UCSD-AML1 (cell line): ENCODE results near the gene ZNF398.
A peak's percentile ranks its signal among the peaks of the same experiment; 100 is the strongest.
"Not testable (repeated sequence)": the region's sequence is repeated elsewhere in the genome, so short reads cannot be mapped to it uniquely, and the experiment has no call there.

ENCODE experiments used
- DNase-seq: peaks from one replicate; lab custom pipeline; 2025; ENCODE audit not compliant: unreplicated experiment; lab: John Stamatoyannopoulos, UW

Gene ZNF398, protein sequence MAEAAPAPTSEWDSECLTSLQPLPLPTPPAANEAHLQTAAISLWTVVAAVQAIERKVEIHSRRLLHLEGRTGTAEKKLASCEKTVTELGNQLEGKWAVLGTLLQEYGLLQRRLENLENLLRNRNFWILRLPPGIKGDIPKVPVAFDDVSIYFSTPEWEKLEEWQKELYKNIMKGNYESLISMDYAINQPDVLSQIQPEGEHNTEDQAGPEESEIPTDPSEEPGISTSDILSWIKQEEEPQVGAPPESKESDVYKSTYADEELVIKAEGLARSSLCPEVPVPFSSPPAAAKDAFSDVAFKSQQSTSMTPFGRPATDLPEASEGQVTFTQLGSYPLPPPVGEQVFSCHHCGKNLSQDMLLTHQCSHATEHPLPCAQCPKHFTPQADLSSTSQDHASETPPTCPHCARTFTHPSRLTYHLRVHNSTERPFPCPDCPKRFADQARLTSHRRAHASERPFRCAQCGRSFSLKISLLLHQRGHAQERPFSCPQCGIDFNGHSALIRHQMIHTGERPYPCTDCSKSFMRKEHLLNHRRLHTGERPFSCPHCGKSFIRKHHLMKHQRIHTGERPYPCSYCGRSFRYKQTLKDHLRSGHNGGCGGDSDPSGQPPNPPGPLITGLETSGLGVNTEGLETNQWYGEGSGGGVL

GRCh38 chr7:149147072-149147751, at the start of gene ZNF398:
ZNF398 (plus strand) TSS chr7:149147453; CDS start chr7:149147743, 290 bp downstream.
- peak; percentile 79 for DNase-seq

DNA sequence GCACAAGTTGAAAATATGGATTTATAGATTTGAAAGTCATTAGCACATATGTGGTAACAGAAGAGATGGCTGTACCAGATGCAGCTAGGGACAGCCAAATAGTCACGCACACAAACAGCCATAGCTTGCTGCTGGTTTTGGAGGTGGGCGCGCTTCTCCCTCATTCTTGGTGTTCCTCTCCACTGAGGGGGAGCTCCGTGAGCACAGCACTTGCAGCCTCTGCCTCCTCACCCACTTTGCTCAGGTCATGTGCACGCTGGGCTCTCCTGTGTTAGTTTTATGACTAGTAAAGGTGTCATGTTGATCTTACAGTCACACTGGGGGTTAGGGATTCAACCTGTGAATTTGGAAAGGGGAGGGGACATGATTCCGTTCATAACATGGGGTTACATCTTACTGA, 48.2 kb upstream of the ZNF398 start:
- no peak for DNase-seq

DNA sequence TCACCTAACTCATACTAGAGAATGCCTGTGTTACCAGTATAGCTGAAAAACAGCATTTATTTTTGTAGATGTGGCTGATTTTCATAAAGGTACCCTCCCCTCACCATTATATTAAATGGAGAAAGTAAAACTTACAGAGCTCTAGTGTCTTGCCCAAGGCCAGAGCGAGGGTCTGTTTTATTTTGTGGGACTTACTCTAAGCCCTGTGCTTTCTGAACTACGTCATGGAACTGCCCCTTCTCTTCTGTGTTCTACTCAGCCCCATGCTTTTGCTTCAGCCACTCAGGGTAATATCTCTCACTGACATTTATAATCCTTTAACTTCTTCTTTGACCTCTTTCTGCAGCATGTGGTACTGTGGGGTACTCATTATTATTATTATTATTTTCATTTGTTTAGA, 46.4 kb upstream of the ZNF398 start:
- no peak for DNase-seq

DNA sequence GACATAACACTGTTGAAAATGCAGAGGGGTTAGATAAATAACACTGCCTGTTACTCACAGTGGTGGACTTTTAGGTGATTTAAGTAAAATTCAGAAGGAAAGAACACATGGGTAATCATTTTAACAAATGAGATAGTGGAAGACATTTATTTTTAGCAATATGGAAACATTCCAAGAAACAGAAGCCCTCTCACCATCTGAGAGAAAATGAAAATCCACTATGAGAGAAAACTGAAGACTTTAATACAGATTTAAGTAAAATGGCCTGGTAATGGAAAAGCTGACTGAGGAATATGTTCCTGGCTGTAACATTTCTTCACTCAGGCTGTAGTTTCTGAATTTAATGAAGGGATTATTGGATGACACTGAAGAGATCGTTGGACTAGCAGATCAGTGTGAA, 44.6 kb upstream of the ZNF398 start:
- no peak for DNase-seq

- no peak for DNase-seq
These were observed 43.8 kb upstream of the ZNF398 start for GRCh38 chr7:149103424-149103823.

GRCh38 chr7:149104214-149104613, 43.0 kb upstream of the ZNF398 start:
- DNase-seq = no peak

DNA sequence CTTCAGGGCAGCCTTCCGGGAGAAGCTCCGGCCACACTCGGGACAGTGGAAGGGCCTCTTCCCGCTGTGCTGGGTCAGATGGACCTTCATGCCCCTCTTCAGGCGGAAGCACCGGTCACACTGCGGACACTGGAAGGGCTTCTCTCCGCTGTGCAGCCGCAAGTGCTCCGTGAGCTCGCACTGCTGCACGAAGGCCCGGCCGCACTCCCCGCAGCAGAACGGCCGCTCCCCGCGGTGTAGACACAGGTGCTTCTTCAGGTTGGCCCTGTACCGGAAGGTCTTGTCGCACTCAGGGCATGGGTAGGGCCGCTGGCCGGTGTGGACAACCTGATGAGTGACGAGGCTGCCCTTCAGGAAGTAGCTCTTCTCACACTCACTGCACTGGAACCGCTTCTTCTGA, 42.5 kb upstream of the ZNF398 start:
- DNase-seq = no peak

GRCh38 chr7:149109969-149110368, 37.3 kb upstream of the ZNF398 start:
- DNase-seq = no peak

DNA sequence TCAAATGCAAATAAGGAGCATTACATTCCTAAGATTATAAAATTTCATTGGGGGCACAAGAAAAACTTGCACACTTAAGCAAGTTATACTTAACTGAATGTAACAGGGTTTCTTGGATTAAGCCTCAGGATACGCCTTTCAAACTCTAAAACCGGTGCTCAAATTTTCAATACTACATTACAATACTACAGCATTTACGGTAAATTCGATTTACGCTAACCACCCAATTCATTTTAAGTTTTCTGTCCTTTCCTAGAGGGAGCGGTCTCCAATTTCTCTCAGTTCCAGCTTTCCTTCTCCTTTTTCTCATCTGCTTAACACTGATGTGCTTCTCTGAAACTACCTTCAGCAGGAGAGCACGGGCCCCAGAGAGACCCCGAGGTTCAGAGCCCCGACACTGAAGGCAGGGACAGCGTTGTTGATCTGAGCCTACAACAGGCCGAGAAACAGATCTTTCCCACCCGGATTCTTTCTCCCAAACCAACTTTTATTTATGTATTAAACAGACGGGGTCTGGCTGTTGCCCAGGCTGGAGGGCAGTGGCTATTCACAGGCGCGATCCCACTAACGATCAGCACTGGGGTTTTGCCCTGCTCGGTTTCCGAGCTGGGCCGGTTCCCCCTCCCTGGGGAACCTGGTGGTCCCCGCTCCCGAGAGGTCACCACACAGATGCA, 21.9 kb upstream of the ZNF398 start:
- peak; percentile 22 for DNase-seq

GRCh38 chr7:149125863-149126661, 21.2 kb upstream of the ZNF398 start, which contains the start of gene ZNF425:
ZNF425 (minus strand) TSS chr7:149126324; CDS start chr7:149126213, 111 bp downstream.
- DNase-seq = peak; percentile 89

- DNase-seq = peak; percentile 60
These were observed 20.5 kb upstream of the ZNF398 start for GRCh38 chr7:149126662-149127266.

GRCh38 chr7:149130572-149131198, 16.6 kb upstream of the ZNF398 start:
- no peak for DNase-seq

DNA sequence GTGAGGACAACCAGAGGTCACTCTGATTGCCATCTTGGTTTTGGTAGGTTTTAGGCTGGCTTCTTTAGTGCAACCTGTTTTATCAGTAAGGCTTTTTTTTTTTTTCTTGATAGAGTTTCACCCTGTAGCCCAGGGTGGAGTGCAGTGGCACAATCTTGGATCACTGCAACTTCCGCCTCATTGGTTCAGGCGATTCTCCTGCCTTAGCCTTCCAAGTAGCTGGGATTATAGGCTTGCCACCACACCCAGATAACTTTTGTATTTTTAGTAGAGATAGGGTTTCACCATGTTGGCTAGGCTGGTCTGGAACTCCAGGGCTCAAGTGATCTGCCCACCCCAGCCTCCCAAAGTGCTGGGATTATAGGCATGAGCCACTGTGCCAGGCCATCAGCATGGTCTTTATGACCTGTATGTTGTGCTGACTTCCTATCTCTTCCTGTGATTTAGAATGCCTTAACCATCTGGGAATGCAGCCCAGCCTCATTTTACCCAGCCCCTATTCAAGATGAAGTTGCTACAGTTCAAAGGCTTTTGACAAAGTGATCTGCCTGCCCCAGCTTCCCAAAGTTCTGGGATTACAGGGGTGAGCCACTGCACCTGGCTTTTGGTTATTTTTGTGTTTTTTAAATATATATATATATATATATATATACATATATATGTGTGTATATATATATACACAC, 14.1 kb upstream of the ZNF398 start:
- DNase-seq = no peak

- no peak for DNase-seq
These were observed 11.1 kb upstream of the ZNF398 start for GRCh38 chr7:149136118-149136517.

DNA sequence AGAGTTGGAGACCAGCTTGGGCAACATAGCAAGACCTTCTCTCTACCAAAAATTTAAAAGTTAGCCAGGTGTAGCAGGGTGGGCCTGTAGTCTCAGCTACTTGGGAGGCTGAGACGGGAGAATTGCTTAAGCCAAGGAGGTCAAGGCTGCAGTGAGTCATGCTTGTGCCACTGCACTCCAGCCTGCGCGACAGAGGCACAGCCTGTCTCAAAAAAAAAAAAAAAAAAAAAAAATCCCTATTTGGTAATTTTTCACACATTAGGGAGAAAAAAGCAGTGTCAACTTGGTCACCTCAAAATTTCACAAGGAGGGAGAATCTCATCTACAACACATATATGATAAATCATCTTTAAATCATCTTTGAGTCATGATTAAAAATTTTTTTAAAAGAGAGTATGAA, 6.4 kb upstream of the ZNF398 start:
- DNase-seq = no peak

DNA sequence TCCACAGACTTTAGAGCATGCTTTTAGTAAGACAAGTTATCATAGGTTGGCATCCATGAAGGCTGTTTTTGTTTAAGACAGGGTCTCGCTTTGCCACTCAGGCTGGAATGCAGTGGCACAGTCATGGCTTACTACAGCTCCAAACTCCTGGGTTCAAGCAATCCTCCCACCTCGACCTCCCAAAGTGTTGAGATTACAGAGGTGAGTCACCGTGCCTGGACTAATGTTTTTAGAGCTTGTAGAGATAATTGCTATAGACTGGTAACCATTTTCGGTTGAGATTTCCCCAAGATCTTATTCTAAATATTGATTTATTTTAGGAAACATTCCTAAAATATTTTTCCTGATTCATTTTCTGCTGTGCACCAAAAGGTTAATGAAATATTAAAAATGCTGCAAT, 5.4 kb upstream of the ZNF398 start:
- no peak for DNase-seq

GRCh38 chr7:149144436-149144922, 2.8 kb upstream of the ZNF398 start:
- not testable (repeated sequence) for DNase-seq

DNA sequence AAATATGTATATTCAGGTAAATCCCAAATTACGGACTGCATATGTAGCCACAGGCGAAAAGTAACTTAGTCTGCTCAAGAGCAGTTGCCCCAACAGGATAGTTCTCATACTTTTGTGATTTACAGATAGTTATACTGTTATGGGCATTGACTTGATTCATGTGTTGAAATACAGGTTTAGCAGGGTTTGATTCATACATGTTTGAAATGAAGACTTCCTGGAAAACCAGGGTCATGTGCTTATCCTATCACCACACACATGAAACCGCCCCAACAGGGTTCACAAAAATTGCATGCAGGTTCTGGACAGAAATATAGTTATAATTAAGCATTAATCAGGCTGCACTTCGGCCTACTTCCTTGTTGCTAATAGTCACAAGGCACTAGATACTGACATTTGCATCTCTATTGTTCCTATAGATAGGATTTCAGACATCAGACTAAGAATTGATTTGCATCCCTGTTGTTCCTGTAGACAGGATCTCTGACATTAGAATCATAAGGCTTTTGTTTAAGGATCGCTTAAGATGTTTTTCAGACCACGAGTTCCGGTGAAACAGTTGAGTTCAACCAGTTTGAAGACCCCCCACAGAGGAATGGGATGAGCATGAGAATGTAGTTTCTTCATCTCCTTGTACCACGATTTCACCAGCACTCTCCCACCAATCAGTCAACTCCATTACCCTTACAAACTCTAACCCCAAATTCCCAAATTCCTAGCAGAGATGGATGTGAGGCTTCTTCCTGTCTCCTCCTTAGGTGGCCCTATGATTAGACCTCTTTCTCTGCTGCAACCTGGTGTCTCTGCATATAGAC, 2.0 kb upstream of the ZNF398 start:
- DNase-seq = no peak
